ENCODE results near the gene ZNF407.

- no peak for TF ChIP-seq GATA2 (IDR thresholded peaks at IDR 0.05; ENCODE audit: low read depth, low read length)
- TF ChIP-seq GATA3 (IDR thresholded peaks at IDR 0.05; ENCODE audit: low read depth, low read length): no peak
Measured at GRCh38 chr18:74551452-74551851, 46.2 kb upstream of the ZNF407 start.

Measured in SH-SY5Y (cell line).